GOT3 (cell line): ENCODE measurements around the gene NDUFA11.

ENCODE experiments used
- DNase-seq: peaks from one replicate; lab custom pipeline; 2025; ENCODE audit warnings: mixed read lengths; lab: John Stamatoyannopoulos, UW

NDUFA11 gene

GRCh38 chr19:5903624-5904351, at the start of gene NDUFA11:
Gene NDUFA11 (minus strand): TSS chr19:5903790. CDS start chr19:5903708, 82 bp downstream.
- DNase-seq, result peak; percentile 98

- no peak for DNase-seq
These were observed 49.5 kb upstream of the NDUFA11 start for GRCh38 chr19:5953030-5953589.

DNA sequence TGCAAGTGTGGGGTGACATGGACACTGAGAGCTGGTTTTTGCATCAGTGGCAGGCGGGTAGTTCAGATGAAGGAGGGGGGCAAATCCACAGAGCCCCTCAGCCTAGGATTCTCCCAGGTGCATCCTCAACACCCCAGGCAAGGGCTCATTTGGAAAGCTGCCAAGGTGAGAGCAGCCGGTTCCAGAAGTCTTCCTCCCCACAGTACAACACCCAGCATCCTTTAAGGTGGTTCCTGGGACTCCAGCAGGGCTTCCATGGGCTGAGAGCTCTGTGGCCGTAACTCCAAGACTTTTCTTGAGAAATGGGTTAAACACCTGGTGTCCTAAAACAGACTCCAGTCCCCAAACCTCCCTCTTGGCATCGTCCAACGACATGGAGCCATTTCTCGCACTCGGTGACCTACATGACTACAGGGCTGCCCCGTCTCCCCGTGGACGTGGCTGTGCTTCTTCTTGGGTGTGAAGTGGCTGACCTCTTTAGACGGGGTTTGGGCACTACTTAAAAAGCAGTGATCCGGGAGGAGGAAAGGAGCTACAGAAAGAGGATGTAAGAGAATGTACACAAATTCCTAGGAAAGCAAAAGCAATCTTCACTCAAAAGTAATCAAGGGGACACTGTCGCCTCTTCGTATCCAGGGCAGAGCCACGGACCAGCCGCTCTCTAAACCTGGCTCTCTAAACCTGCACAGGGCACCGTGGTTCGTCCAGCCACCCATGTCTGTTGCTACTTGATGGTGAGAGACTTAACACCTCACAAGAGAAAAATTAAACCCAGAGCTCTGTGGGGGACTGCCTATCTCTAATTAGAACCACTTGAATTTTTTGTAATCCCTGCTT, 48.8 kb upstream of the NDUFA11 start:
- no peak for DNase-seq

GRCh38 chr19:5951338-5951861, 47.8 kb upstream of the NDUFA11 start:
- no peak for DNase-seq

DNA sequence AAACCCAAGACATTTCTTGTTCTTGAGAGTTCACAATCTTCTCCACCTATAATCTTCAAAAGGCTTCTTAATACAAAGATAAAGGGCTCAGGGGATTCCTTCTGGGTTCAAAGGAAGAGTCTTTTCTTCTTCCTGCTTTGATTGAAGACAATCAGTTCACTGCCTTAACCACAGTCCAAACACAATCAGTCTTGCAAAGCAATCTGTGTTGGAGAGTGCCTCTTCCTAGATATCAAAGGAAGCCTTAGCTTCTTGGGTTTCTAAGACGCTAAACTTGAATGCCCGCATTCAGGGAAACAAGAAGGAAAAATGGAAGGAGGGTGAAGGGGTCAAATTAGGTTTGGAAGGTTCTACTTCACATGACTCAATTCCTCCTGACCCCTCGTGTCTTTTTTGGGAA, 47.2 kb upstream of the NDUFA11 start:
- no peak for DNase-seq

DNA sequence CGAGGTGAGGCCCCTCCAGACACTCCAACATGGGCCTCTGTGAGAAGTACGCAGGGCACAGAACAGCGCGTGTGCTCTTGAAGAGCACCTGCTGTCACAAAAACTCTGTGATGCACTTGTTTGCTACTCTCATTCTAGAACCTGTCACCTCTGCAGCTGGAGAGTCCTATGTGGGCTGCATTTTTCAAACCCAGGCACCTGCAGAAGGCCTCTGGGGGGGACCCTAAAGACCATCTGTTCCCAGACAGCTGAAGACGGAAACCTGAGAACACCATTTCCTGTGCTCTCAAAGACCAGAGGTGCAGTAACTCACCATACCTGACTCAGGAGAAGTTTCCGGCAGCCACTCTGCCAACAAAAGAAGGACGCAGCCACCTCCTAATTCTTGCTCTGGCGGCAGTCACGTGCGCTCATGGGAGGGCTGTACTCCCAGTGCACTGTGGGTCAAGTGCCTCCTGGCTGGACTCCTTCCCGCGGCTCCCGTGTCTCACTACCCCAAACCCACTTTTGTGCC, 46.3 kb upstream of the NDUFA11 start:
- DNase-seq, result no peak

DNA sequence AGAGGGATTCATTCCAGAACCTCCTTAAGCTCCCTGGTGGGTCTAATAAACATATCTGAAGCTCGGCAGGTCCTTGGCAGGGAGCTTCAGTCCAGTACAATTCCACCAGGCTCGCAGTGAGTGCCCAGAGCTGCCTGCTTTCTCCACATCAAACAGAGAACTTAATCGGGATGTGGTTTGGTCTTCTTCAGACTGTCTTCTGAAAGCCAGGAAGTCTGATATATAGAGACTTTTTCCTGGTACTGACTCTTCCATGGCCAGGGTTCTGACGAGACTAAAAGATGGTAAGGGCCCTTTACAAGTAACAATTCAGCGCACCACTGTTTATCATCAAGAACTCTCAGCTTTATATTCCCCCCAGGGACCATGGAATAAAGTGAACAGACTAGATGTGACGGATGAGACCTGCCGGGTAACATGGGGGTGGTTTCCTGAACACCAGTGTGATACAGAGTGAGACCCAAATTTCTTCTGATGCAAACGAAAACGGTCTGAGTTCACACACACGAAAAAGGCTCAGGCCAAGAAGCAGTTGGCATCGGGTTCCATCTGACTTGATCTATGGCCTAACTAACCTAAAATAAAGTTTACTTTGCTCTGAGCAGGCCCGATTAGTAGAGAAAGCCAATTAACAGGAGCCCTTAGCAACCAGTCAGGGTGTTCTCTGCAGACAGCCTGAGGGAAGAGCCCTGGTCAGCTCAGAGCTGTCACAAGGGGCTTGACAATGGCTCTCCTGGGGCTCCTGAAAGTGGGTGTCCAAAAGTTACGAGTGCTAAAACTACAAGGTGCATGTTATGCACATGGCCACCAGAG, 45.4 kb upstream of the NDUFA11 start:
- no peak for DNase-seq

GRCh38 chr19:5947435-5947834, 43.8 kb upstream of the NDUFA11 start:
- no peak for DNase-seq

- no peak for DNase-seq
These were observed 40.0 kb upstream of the NDUFA11 start for GRCh38 chr19:5943623-5944022.

DNA sequence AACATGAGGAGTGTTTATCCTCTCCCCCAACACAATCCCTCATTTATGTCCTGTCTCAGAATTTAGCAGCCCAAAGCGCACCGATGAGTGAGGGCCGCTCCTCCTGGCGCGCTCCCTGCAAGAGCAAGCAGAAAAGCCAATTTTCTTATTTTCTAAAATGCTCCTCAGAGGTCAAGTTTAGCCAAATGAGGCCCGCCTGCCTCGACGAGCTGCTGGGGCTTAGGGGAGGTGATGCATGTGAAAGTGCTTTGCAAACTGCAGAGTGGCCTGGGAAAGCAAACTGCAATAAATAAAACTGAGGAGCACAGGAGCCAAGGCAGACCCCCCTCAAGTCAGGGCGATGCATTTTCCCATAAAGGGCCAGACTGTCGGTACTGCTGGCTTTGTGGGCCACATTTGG, 39.5 kb upstream of the NDUFA11 start:
- DNase-seq, result no peak

- no peak for DNase-seq
These were observed 38.1 kb upstream of the NDUFA11 start for GRCh38 chr19:5941673-5942072.

- no peak for DNase-seq
These were observed 36.9 kb upstream of the NDUFA11 start for GRCh38 chr19:5940260-5941208.

GRCh38 chr19:5937550-5937949, 34.0 kb upstream of the NDUFA11 start:
- DNase-seq, result no peak

- no peak for DNase-seq
These were observed 32.7 kb upstream of the NDUFA11 start for GRCh38 chr19:5936292-5936592.

GRCh38 chr19:5935473-5936291, 32.1 kb upstream of the NDUFA11 start:
- no peak for DNase-seq

- no peak for DNase-seq
These were observed 31.3 kb upstream of the NDUFA11 start for GRCh38 chr19:5934774-5935472.

DNA sequence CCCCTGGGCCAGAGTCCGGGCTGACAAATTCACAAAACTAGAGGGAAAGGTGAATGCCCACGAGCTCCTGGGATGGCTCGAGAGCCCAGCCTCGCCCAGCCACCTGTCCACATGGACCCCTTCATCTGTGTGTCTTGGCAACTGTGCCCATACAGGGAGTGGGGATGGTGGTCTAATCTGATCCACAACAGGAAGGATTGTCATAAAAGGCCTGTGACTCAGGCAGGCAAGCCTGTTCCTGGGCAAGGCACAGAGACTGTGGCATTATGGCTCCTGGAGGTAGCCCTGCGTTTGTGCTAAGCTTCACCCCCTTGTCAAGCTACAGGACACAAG, 30.4 kb upstream of the NDUFA11 start:
- DNase-seq, result no peak

GRCh38 chr19:5933391-5934068, 29.9 kb upstream of the NDUFA11 start:
- no peak for DNase-seq
